Immature natural killer cell (primary cell): ENCODE results near the gene OSTF1. TPM values are rescaled to one million over a fixed set of nuclear protein-coding genes. Genes with fewer than 3 reads are reported as not detected.

Experiments used
- DNase-seq, 3 donors: peaks; one replicate each; pipeline ENCODE4 v3.0.0; 2022; ENCODE audit warnings: mixed read lengths in 1 of 3
- H3K27ac Mint-ChIP-seq, 6 donors: one replicate each; pipeline ENCODE4 v1.8.0; 2020; ENCODE audit warnings: mixed read lengths in 6 of 6, mild to moderate bottlenecking in 5 of 6, inconsistent platforms in 4 of 6, moderate library complexity in 3 of 6
- H3K27me3 Mint-ChIP-seq, 3 donors: one replicate each; pipeline ENCODE4 v1.8.0; 2020 to 2021; ENCODE audit warnings: low read depth in 3 of 3, mild to moderate bottlenecking in 3 of 3, mixed read lengths in 3 of 3, moderate library complexity in 3 of 3, inconsistent platforms in 1 of 3
- H3K36me3 Mint-ChIP-seq, 3 donors: one replicate each; pipeline ENCODE4 v1.8.0; 2020; ENCODE audit warnings: mixed read lengths in 3 of 3, inconsistent platforms in 2 of 3, mild to moderate bottlenecking in 2 of 3
- H3K4me1 Mint-ChIP-seq, 2 donors: one replicate each; pipeline ENCODE4 v1.8.0; 2020; ENCODE audit warnings: inconsistent platforms in 2 of 2, mild to moderate bottlenecking in 2 of 2, mixed read lengths in 2 of 2, moderate library complexity in 1 of 2
- H3K4me3 Mint-ChIP-seq, 5 donors: one replicate each; pipeline ENCODE4 v1.8.0; 2020; ENCODE audit warnings: mild to moderate bottlenecking in 5 of 5, mixed read lengths in 5 of 5, inconsistent platforms in 3 of 5, moderate library complexity in 3 of 5
- H3K9me3 Mint-ChIP-seq, 6 donors: one replicate each; pipeline ENCODE4 v1.8.0; 2020; ENCODE audit warnings: mild to moderate bottlenecking in 6 of 6, mixed read lengths in 6 of 6, inconsistent platforms in 4 of 6, moderate library complexity in 3 of 6
- polyA plus RNA-seq, 3 donors: library from polyadenylated mRNA; unstranded; fragments of 300-500 nt; fragmentation: Illumina TruSeq; gene quantifications; one replicate each; pipeline ENCODE4 v1.2.3, GENCODE V29; 2021

OSTF1 gene
- polyA plus RNA-seq, 3 donors from 2014 or later, result 352 to 383 (median 365) TPM

DNA sequence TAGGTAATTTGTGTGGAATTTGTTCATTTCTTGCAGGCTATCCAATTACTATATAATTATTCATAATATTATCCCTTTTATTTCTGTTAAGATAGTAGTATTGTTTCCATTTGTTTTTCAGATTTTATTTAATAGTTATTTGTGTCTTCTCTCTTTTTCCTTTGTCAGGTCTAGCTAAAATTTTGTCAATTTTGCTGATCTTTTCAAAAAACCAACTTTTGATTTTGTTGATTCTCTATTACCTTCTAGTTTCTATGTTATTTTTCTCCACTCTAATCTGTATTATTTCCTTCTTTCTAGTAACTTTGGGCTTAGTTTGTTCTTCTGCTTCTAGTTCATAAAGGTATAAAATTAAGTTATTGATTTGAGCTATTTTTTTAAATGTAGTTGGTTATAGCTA, 76.3 kb downstream of the OSTF1 start:
- Mint-ChIP-seq H3K9me3 (peaks cover 0 to 8% (median 1%) of the 10 kb centered on the region in 6 donors), H3K36me3 (peaks cover 42 to 66% (median 66%) of the 10 kb centered on the region in 3 donors), H3K27ac (peak overlapping the region in 2 of 6 donors; percentile 52 to 66)

GRCh38 chr9:75167281-75167680, 79.0 kb downstream of the OSTF1 start:
- H3K9me3 Mint-ChIP-seq, result peaks cover 0 to 8% (median 1%) of the 10 kb centered on the region in 6 donors
- no peak overlapping the region for H3K4me3 Mint-ChIP-seq
- peaks cover 0 to 2% (median 2%) of the 10 kb centered on the region in 3 donors for H3K27me3 Mint-ChIP-seq
- peaks cover 31 to 70% of the 10 kb centered on the region in 2 donors for H3K4me1 Mint-ChIP-seq
- peak overlapping the region in 3 of 6 donors; percentile 0 to 63 (median 36) for H3K27ac Mint-ChIP-seq
- peaks cover 46 to 82% (median 80%) of the 10 kb centered on the region in 3 donors for H3K36me3 Mint-ChIP-seq
- DNase-seq, result no peak

More for the DNA sequence above, 76.3 kb downstream of the OSTF1 start:
- Mint-ChIP-seq H3K4me3 (no peak overlapping the region), H3K4me1 (peaks cover 23 to 55% of the 10 kb centered on the region in 2 donors), H3K27me3 (peaks cover 0 to 2% (median 1%) of the 10 kb centered on the region in 3 donors)
- DNase-seq, result no peak

DNA sequence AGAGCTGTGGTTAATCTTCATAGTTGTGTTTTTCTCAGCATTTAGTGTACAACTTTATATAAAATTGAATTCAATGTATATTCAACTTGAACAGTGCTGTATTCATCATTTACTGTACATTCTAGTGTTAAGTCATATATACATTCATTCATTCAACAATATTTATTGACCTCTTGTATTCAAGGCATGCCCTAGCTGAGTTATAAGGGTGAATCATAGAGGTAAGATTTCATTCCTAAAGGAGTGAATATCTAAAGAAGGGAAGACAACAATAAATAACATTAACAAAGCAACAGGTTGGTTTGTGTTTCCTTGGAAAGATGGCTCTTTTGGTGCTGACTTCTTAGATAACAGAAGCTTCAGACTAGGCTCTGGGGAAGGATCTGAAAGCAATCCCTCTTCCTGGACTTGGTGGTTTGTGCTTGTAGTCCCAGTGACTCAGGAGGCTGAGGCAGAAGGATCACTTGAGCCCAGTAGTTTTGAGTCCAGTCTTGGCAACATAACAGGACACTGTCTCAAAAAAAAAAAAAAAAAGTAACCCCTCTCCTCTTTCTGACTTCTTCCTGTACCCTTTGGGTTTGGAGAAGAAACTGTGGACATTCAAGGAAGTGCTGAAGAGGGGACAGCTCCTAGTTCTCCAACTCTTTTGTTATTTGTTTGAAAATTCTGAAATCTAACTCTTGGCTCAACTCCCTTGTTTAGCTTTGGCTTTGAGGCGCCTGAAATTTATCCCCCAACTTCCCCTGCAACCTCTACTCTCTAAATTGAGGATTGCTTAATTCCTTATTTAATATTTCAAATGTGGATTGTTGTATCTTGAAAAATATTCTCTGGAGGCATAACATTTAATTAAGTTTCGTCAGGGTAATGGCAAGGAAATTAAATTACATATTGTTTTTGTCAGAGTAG, 80.2 kb downstream of the OSTF1 start:
- H3K27me3 Mint-ChIP-seq, result peaks cover 0 to 2% (median 1%) of the 10 kb centered on the region in 3 donors
- H3K4me1 Mint-ChIP-seq, result peaks cover 40 to 75% of the 10 kb centered on the region in 2 donors
- DNase-seq, result no peak
- H3K9me3 Mint-ChIP-seq, result peaks cover 0 to 8% (median 1%) of the 10 kb centered on the region in 6 donors
- H3K36me3 Mint-ChIP-seq, result peaks cover 52 to 81% (median 78%) of the 10 kb centered on the region in 3 donors
- no peak overlapping the region for H3K4me3 Mint-ChIP-seq
- peak overlapping the region in 5 of 6 donors; percentile 56 to 72 (median 68) for H3K27ac Mint-ChIP-seq

GRCh38 chr9:75169623-75170022, 81.3 kb downstream of the OSTF1 start:
- Mint-ChIP-seq H3K9me3 (peaks cover 0 to 8% (median 1%) of the 10 kb centered on the region in 6 donors), H3K4me1 (peaks cover 40 to 76% of the 10 kb centered on the region in 2 donors), H3K4me3 (no peak overlapping the region), H3K27ac (peak overlapping the region in 2 of 6 donors; percentile 25 to 58), H3K36me3 (peaks cover 46 to 75% (median 70%) of the 10 kb centered on the region in 3 donors), H3K27me3 (peaks cover 0 to 2% (median 1%) of the 10 kb centered on the region in 3 donors)
- no peak for DNase-seq

- H3K36me3 Mint-ChIP-seq, result peaks cover 41 to 68% (median 57%) of the 10 kb centered on the region in 3 donors
- H3K4me1 Mint-ChIP-seq, result peaks cover 40 to 73% of the 10 kb centered on the region in 2 donors
- H3K9me3 Mint-ChIP-seq, result peaks cover 0 to 8% (median 1%) of the 10 kb centered on the region in 6 donors
- H3K4me3 Mint-ChIP-seq, result no peak overlapping the region
- H3K27me3 Mint-ChIP-seq, result peaks cover 0 to 1% (median 0%) of the 10 kb centered on the region in 3 donors
- DNase-seq, result peak in 1 of 3 donors; percentile 9
- peak overlapping the region; percentile 30 to 82 (median 68) for H3K27ac Mint-ChIP-seq
These were observed 82.6 kb downstream of the OSTF1 start for GRCh38 chr9:75170898-75171360.

DNA sequence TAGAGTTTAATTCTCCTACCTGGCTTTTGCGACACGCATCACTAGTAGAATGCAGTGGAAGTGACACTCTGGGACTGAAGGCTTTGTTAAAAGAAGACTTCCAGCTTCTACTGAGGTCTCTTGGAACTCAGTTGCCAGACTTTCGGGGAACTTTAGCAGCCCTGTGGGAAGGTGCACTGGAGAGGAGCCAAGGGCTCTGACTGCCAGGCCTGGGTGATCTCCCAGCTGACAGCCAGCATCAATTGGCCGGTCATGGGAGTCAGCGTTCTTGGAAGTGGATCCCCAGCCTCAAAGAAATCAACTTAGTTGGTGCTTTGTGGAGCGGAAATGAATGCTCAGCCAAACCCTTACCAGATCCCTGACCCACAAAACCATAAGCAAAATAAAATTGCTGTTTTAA, 87.1 kb downstream of the OSTF1 start:
- Mint-ChIP-seq H3K27me3 (peaks cover 0 to 2% (median 1%) of the 10 kb centered on the region in 3 donors), H3K4me1 (peaks cover 25 to 36% of the 10 kb centered on the region in 2 donors), H3K9me3 (no peaks in the 10 kb centered on the region), H3K27ac (peak overlapping the region in 1 of 6 donors; percentile 8), H3K4me3 (no peak overlapping the region), H3K36me3 (peaks cover 15 to 51% (median 24%) of the 10 kb centered on the region in 3 donors)
- DNase-seq, result no peak

DNA sequence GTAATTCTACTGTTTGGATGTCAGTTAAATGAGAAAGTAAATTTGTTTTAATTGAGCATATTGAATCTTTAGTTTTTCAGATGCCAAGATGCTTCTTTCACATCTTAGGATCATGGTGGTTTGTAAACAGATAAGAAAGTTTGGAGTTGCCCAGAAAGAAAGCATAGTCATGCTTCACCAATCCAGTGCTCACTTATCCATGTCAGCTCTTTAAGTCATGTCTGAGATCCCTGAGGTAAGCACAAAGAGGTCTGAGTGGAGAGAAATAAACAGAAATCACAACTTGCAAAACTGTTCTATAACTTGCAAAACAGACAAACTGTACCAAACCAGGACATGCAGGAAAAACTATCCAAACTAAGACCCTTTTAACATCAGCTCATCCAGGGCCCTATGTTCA, 87.7 kb downstream of the OSTF1 start:
- Mint-ChIP-seq H3K9me3 (no peaks in the 10 kb centered on the region), H3K36me3 (peaks cover 15 to 48% (median 23%) of the 10 kb centered on the region in 3 donors), H3K4me3 (no peak overlapping the region), H3K27ac (peak overlapping the region; percentile 1 to 73 (median 26)), H3K4me1 (peaks cover 19 to 30% of the 10 kb centered on the region in 2 donors), H3K27me3 (peaks cover 0 to 2% (median 0%) of the 10 kb centered on the region in 3 donors)
- no peak for DNase-seq

DNA sequence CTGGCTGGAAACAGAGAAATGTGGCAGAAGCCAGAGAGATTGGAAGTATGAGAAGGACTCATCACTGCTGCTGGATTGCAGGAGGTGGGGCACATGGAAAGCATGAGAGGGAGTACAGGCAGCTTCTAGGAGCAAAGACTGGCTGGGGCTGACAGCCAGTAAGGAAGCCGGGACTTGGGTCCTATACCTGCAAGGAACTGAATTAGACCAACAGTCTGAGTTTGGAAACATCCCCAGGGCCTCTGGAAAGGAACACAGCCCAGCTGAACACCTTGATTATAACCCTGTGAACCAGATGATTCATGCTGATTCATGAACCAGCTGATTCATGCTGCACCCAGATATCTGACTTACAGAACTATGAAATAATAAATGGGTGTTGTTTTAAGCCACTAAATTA, 93.4 kb downstream of the OSTF1 start:
- peak overlapping the region in 1 of 6 donors; percentile 69 for H3K27ac Mint-ChIP-seq
- DNase-seq, result no peak
- no peak overlapping the region for H3K4me3 Mint-ChIP-seq
- H3K27me3 Mint-ChIP-seq, result peaks cover 0 to 2% (median 0%) of the 10 kb centered on the region in 3 donors
- H3K9me3 Mint-ChIP-seq, result no peaks in the 10 kb centered on the region
- H3K4me1 Mint-ChIP-seq, result peaks cover 19 to 22% of the 10 kb centered on the region in 2 donors
- peaks cover 6 to 36% (median 13%) of the 10 kb centered on the region in 3 donors for H3K36me3 Mint-ChIP-seq

DNA sequence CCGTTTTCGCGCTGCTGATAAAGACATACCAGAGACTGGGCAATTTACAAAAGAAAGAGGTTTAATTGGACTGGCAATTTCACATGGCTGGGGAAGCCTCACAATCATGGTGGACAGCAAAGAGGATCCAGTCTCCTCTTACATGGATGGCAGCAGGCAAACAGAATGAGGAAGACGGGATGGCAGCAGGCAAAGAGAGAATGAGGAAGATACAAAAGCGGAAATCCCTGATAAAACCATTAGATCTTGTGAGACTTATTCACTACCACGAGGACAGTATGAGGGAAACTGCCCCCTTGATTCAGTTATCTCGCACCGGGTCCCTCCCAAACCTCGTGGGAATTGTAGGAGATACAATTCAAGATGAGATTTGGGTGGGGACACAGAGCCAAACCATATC, 95.0 kb downstream of the OSTF1 start:
- H3K9me3 Mint-ChIP-seq, result no peaks in the 10 kb centered on the region
- peaks cover 6 to 30% (median 20%) of the 10 kb centered on the region in 3 donors for H3K36me3 Mint-ChIP-seq
- peak overlapping the region in 5 of 6 donors; percentile 1 to 32 (median 19) for H3K27ac Mint-ChIP-seq
- no peaks in the 10 kb centered on the region for H3K27me3 Mint-ChIP-seq
- H3K4me1 Mint-ChIP-seq, result peaks cover 19 to 31% of the 10 kb centered on the region in 2 donors
- DNase-seq, result no peak
- no peak overlapping the region for H3K4me3 Mint-ChIP-seq

DNA sequence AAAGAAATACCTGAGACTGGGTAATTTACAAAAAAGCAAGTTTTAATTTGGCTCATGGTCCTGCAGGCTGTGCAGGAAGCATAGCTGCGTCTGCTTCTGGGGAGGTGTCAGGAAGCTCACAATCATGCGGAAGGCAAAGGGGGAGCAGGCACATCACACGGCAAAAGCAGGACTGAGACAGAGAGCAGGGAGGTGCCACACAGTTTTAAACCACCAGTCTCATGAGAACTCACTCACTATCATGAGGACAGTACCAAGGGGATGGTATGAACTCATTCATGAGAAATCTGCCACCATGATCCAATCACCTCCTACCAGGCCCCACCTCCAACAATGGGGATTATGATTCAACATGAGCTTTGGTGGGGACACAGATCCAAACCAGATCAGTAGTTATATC, 96.2 kb downstream of the OSTF1 start:
- H3K27ac Mint-ChIP-seq, result peak overlapping the region in 4 of 6 donors; percentile 35 to 81 (median 68)
- peaks cover 6 to 27% (median 20%) of the 10 kb centered on the region in 3 donors for H3K36me3 Mint-ChIP-seq
- H3K27me3 Mint-ChIP-seq, result no peaks in the 10 kb centered on the region
- H3K4me1 Mint-ChIP-seq, result peaks cover 20 to 43% of the 10 kb centered on the region in 2 donors
- no peak overlapping the region for H3K4me3 Mint-ChIP-seq
- H3K9me3 Mint-ChIP-seq, result no peaks in the 10 kb centered on the region
- DNase-seq, result no peak

GRCh38 chr9:75185585-75186170, 97.4 kb downstream of the OSTF1 start:
- Mint-ChIP-seq H3K4me1 (peaks cover 20 to 45% of the 10 kb centered on the region in 2 donors), H3K27ac (peak overlapping the region; percentile 11 to 73 (median 44)), H3K36me3 (peaks cover 6 to 24% (median 22%) of the 10 kb centered on the region in 3 donors), H3K9me3 (no peaks in the 10 kb centered on the region), H3K27me3 (no peaks in the 10 kb centered on the region), H3K4me3 (no peak overlapping the region)
- DNase-seq, result peak in 2 of 3 donors; percentile 4 to 31

- Mint-ChIP-seq H3K27me3 (no peaks in the 10 kb centered on the region), H3K36me3 (peaks cover 6 to 21% (median 19%) of the 10 kb centered on the region in 3 donors), H3K27ac (peak overlapping the region in 4 of 6 donors; percentile 26 to 60 (median 48)), H3K4me1 (peaks cover 20 to 45% of the 10 kb centered on the region in 2 donors), H3K9me3 (no peaks in the 10 kb centered on the region), H3K4me3 (no peak overlapping the region)
- peak; percentile 5 to 29 (median 15) for DNase-seq
These were observed 98.6 kb downstream of the OSTF1 start for GRCh38 chr9:75186767-75187380.

GRCh38 chr9:75188756-75189155, 100.4 kb downstream of the OSTF1 start:
- Mint-ChIP-seq H3K4me3 (no peak overlapping the region), H3K27me3 (no peaks in the 10 kb centered on the region), H3K27ac (no peak overlapping the region), H3K4me1 (peaks cover 20 to 45% of the 10 kb centered on the region in 2 donors), H3K9me3 (no peaks in the 10 kb centered on the region), H3K36me3 (peaks cover 6 to 17% (median 16%) of the 10 kb centered on the region in 3 donors)
- DNase-seq, result no peak
